K562 (cell line): ENCODE results near the gene SLC43A2. TPM values are rescaled to one million over a fixed set of nuclear protein-coding genes. Genes with fewer than 3 reads are reported as not detected.

Experiments used
- ATAC-seq: fragments of 200-7000 bp; cut with Tn5 transposase; 3 replicates; pipeline ENCODE4 v1.9.1; 2020; ENCODE audit warnings: moderate library complexity
- BruUV-seq: library from RNA; stranded (reverse); fragments of 400-500 nt; replicated peaks from 2 replicates; lab custom pipeline; 2021; lab: Mats Ljungman, UMichigan
- CTCF ChIA-PET: fragments of 300-600 bp; formaldehyde crosslinking; extraction: SDS; loops from one replicate; lab custom pipeline; 2021; ENCODE audit warnings: low intra/inter-chr PET ratio; lab: Yijun Ruan, JAX
- POLR2A ChIA-PET: fragments of 300-600, 350-650 bp; sonication (Branson Sonifier 250); formaldehyde crosslinking; extraction: SDS; loops from one replicate; lab custom pipeline; 2021; ENCODE audit warnings: antibody characterized with exemption, inconsistent platforms; lab: Yijun Ruan, JAX
- DNase-seq, 4 experiments: peaks; one replicate each; pipeline versions ENCODE4 v3.0.0 to v3.0.0-alpha.2; 2011 to 2018; ENCODE audit warnings: low spot score in 3 of 4, mixed read lengths in 3 of 4; ENCODE audit errors: extremely low read depth in 1 of 4
- FAIRE-seq: peaks from 2 replicates; lab custom pipeline; 2011; peaks lifted over from hg19 to GRCh38; lab: Jason Lieb, UNC
- H2AFZ ChIP-seq: 2 replicates; pipeline ENCODE4 v1.6.0; 2011; ENCODE audit warnings: low read depth, low read length, control low read depth, inconsistent platforms
- H3K27ac ChIP-seq: fragments of 200-600 bp; 3 replicates; pipeline ENCODE4 v1.8.0; 2011; ENCODE audit warnings: low read depth, mild to moderate bottlenecking, control low read depth, inconsistent platforms, low read length, moderate library complexity, mixed read lengths; ENCODE audit errors: extremely low read depth
- H3K27me3 ChIP-seq, 2 experiments: fragments of 300-600 bp in 1 of 2; 2 replicates in 1 of 2; 3 replicates in 1 of 2; pipeline versions ENCODE4 v1.6.0 to v1.8.0; 2011; ENCODE audit warnings: inconsistent platforms in 2 of 2, low read length in 2 of 2, mild to moderate bottlenecking in 1 of 2, mixed read lengths in 1 of 2, moderate library complexity in 1 of 2; ENCODE audit not compliant: control insufficient read depth in 2 of 2, insufficient read depth in 2 of 2
- H3K36me3 ChIP-seq: fragments of 300-600 bp; 3 replicates; pipeline ENCODE4 v1.8.0; 2011; ENCODE audit warnings: mild to moderate bottlenecking, low read length, inconsistent platforms; ENCODE audit not compliant: control insufficient read depth, insufficient read depth
- H3K4me1 ChIP-seq, 2 experiments: fragments of 200-600 bp in 1 of 2; replicated peaks in 1 of 2; 2 replicates in 1 of 2; 3 replicates in 1 of 2; pipeline versions ENCODE4 v1.5.1 to v1.8.0; 2011; ENCODE audit warnings: inconsistent platforms in 2 of 2, low read length in 2 of 2, mild to moderate bottlenecking in 1 of 2, mixed read lengths in 1 of 2, moderate library complexity in 1 of 2; ENCODE audit not compliant: control insufficient read depth in 2 of 2, insufficient read depth in 2 of 2
- H3K4me2 ChIP-seq: 2 replicates; pipeline ENCODE4 v1.6.1; 2011; ENCODE audit warnings: low read length, control low read depth, inconsistent platforms, mixed read lengths; ENCODE audit not compliant: insufficient read depth
- H3K4me3 ChIP-seq: fragments of 200-600 bp; sonication (generic), shearing (Covaris generic); 2 replicates; pipeline ENCODE4 v1.5.1; 2016; ENCODE audit warnings: control low read depth, inconsistent platforms
- H3K79me2 ChIP-seq: fragments of 200-600 bp; 3 replicates; pipeline ENCODE4 v1.8.0; 2011; ENCODE audit warnings: low read length, inconsistent platforms; ENCODE audit not compliant: control insufficient read depth, insufficient read depth
- H3K9ac ChIP-seq, 2 experiments: 2 replicates each; pipeline versions ENCODE4 v1.6.0 to v1.6.1; 2011; ENCODE audit warnings: low read depth in 2 of 2, low read length in 2 of 2, control low read depth in 1 of 2, inconsistent platforms in 1 of 2, mild to moderate bottlenecking in 1 of 2, mixed read lengths in 1 of 2; ENCODE audit not compliant: insufficient read depth in 1 of 2
- H3K9me1 ChIP-seq: one replicate; pipeline ENCODE4 v1.6.0; 2011; ENCODE audit warnings: inconsistent platforms, mild to moderate bottlenecking, low read length, moderate library complexity; ENCODE audit not compliant: control insufficient read depth, insufficient read depth
- H3K9me3 ChIP-seq: replicated peaks from 2 replicates; pipeline ENCODE4 v1.5.1; 2011; ENCODE audit warnings: low read depth, low read length, inconsistent platforms; ENCODE audit not compliant: control insufficient read depth, insufficient read depth
- H4K20me1 ChIP-seq: replicated peaks from 2 replicates; pipeline ENCODE4 v1.6.1; 2011; ENCODE audit warnings: low read length, inconsistent platforms, mixed read lengths; ENCODE audit not compliant: control insufficient read depth, insufficient read depth
- ARID3B ChIP-seq: fragments of 250-450 bp; sonication (Bioruptor Pico); IDR thresholded peaks from 2 replicates; pipeline ENCODE4 v1.4.0; 2020; ENCODE audit warnings: borderline replicate concordance
- EP300 ChIP-seq: IDR thresholded peaks from 2 replicates; pipeline ENCODE4 v1.6.1; 2012; ENCODE audit warnings: low read length, improper control_type of control experiment
- KLF16 ChIP-seq: IDR thresholded peaks from 2 replicates; pipeline ENCODE4 v1.6.1; 2016; ENCODE audit warnings: antibody characterized with exemption
- NEUROD1 ChIP-seq: fragments of 150-350 bp; IDR thresholded peaks from 2 replicates; pipeline ENCODE4 v1.6.1; 2014; ENCODE audit warnings: borderline replicate concordance, low read length, low read depth; ENCODE audit not compliant: partially characterized antibody
- THRAP3 ChIP-seq: fragments of 450-650 bp; IDR thresholded peaks from 2 replicates; pipeline ENCODE4 v1.6.1; 2016; ENCODE audit warnings: mild to moderate bottlenecking, inconsistent platforms, borderline replicate concordance
- TRIM28 ChIP-seq: fragments of 450-650 bp; IDR thresholded peaks from 2 replicates; pipeline ENCODE4 v1.6.1; 2017
- ZNF274 ChIP-seq: IDR thresholded peaks from 2 replicates; pipeline ENCODE4 v1.6.1; 2011; ENCODE audit warnings: low read depth, mild to moderate bottlenecking, low read length, moderate library complexity, borderline replicate concordance
- ZNF431 ChIP-seq: sonication (generic); formaldehyde crosslinking; IDR thresholded peaks from 2 replicates; pipeline ENCODE4 v1.8.0; 2022; ENCODE audit warnings: mild to moderate bottlenecking, missing genetic modification reagents
- WGBS: fragments of 100-300 bp; shearing (Covaris generic); methylation state at CpG from one replicate; pipeline ENCODE4 v1.1.6; 2016; ENCODE audit warnings: low coverage, mixed read lengths; ENCODE audit not compliant: insufficient coverage; ENCODE audit errors: missing lambda C conversion rate; 5-methylcytosine and 5-hydroxymethylcytosine counted together
- in situ Hi-C: fragments of 300-500 bp; cut with MboI; formaldehyde crosslinking; loops from 4 replicates; pipeline ENCODE4 v1.15.0; 2018; ENCODE audit warnings: inconsistent platforms, mixed read lengths
- intact Hi-C: fragments of 100-400 bp; cut with micrococcal nuclease; formaldehyde crosslinking; loops from 2 replicates; pipeline ENCODE4 v1.14.2; 2022
- polyA plus RNA-seq, 8 experiments: library from polyadenylated mRNA; depleted of rRNA in 4 of 8; stranded (reverse) in 5 of 8; unstranded in 3 of 8; fragments of >200 nt; fragmentation: Nextera tagmentation in 2 of 8; fragmentation: Illumina TruSeq in 1 of 8; extraction: Ambion mirVana in 2 of 8; extraction: Trizol in 1 of 8; gene quantifications; 2 replicates each; pipeline versions ENCODE4 v1.2.1 to v1.2.3, GENCODE V29; 2011 to 2014; ENCODE audit warnings: inconsistent platforms in 1 of 8, missing spikeins in 1 of 8
- total RNA-seq, 7 experiments: library from RNA; depleted of rRNA in 6 of 7; stranded (reverse); fragments of >200 nt in 6 of 7; fragmentation: Illumina TruSeq in 2 of 7; extraction: Trizol in 2 of 7; gene quantifications; 2 replicates each; pipeline versions ENCODE4 v1.2.1 to v1.2.3, GENCODE V29; 2011 to 2021; ENCODE audit warnings: low replicate concordance in 1 of 7

SLC43A2 gene
- total and polyA plus RNA-seq, 9 of the 15 experiments (the other 6 are each of a cell fraction or from before 2014, with no cell fraction given) = 0.03 to 10.2 (median 3.6) TPM

- CTCF ChIA-PET = no interaction called here
- peaks cover 30% of the 10 kb centered on the region; the same call in 1 of the 3 replicates for H3K36me3 ChIP-seq
- ATAC-seq = no peak
- POLR2A ChIA-PET = no interaction called here
- no peak overlapping the region for H3K4me3 ChIP-seq
- BruUV-seq = no TSS peak
- no peak for FAIRE-seq
- no peaks in the 10 kb centered on the region for H4K20me1 ChIP-seq
- no peak for TF ChIP-seq ARID3B (CRISPR knock-in tag)
- TF ChIP-seq ZNF431 = no peak
- no peak for TF ChIP-seq THRAP3
- TF ChIP-seq TRIM28 = no peak
- no peak for TF ChIP-seq NEUROD1
- TF ChIP-seq ZNF274 = no peak
- TF ChIP-seq EP300 = no peak
- TF ChIP-seq KLF16 = no peak
- intact Hi-C loops = no loop called here
- H3K79me2 ChIP-seq = peaks cover 4% of the 10 kb centered on the region
- H2AFZ ChIP-seq = no peak overlapping the region
- DNase-seq = no peak
- 85% methylated on average over 5 of the region's 5 CpGs for WGBS
- H3K9me1 ChIP-seq = no peaks in the 10 kb centered on the region
- no peak overlapping the region for H3K4me2 ChIP-seq
- H3K27me3 ChIP-seq = no peaks in the 10 kb centered on the region
- H3K9ac ChIP-seq = no peak overlapping the region
- H3K9me3 ChIP-seq = no peaks in the 10 kb centered on the region
- H3K4me1 ChIP-seq = peaks cover 0 to 2% of the 10 kb centered on the region in 2 experiments; a peak in 1 of 5 replicates
- in situ Hi-C loops = no loop called here
- no peak overlapping the region for H3K27ac ChIP-seq
Observed at GRCh38 chr17:1522626-1523025, 106.0 kb downstream of the SLC43A2 start.
